Choroid plexus epithelial cell (primary cell): Measurements from ENCODE around the gene KCNMA1.

Source experiments
- DNase-seq: peaks from one replicate; pipeline ENCODE4 v3.0.0-alpha.2; 2010; ENCODE audit warnings: low read depth
- H3K4me3 ChIP-seq: 2 replicates; pipeline ENCODE4 v1.5.1; 2011; ENCODE audit warnings: low read depth, mild to moderate bottlenecking, control low read depth, low read length, moderate library complexity
- TF ChIP-seq, protein P1 (sequence below): conservative IDR thresholded peaks from 2 replicates; pipeline ENCODE4 v1.5.1; 2011; ENCODE audit warnings: low read depth, mild to moderate bottlenecking, control low read depth, inconsistent platforms, low read length, moderate library complexity

KCNMA1 gene

DNA sequence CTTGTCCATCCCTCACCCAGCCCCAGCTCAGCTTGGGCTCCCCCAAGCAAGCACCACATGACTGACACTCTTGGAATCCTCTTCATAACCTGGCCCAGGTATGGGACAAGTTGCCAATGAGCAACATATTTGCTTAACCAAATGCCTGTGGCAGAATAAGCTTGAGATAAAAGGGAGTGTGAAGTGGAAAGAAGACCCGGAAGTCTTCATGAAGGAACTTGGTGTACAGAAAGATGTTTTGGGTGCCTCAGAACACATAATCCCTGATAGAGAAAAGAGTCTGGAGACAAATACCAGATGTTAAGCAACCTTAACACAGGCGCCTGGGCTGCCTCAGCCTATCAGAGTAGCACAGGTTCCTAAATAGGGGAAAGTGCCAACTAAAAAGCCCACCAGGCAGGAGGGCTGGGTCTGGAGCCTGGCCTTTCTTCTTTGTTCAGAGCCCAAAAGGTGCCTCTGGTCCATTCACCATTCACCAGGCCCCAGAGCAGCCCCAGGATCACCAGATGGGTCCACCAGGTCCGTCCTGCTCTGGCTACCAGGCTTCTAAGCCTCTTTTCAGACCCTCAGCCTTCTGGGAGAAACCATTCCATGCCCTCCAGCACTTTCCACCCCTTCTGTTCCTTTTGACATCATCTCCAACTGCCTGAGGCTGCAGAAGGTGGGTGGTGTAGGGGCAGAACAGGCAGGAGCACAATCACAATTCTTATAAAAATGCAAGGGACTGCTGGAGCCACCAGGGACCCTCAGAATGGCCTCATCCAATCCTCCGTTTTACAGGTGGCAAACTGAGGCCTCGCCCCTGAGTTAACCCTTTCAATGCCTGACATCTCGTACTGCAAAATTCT lies 22.6 kb downstream of the KCNMA1 start:
- H3K4me3 ChIP-seq: no peak overlapping the region
- TF ChIP-seq, protein P1, sequence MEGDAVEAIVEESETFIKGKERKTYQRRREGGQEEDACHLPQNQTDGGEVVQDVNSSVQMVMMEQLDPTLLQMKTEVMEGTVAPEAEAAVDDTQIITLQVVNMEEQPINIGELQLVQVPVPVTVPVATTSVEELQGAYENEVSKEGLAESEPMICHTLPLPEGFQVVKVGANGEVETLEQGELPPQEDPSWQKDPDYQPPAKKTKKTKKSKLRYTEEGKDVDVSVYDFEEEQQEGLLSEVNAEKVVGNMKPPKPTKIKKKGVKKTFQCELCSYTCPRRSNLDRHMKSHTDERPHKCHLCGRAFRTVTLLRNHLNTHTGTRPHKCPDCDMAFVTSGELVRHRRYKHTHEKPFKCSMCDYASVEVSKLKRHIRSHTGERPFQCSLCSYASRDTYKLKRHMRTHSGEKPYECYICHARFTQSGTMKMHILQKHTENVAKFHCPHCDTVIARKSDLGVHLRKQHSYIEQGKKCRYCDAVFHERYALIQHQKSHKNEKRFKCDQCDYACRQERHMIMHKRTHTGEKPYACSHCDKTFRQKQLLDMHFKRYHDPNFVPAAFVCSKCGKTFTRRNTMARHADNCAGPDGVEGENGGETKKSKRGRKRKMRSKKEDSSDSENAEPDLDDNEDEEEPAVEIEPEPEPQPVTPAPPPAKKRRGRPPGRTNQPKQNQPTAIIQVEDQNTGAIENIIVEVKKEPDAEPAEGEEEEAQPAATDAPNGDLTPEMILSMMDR: no peak
- no peak for DNase-seq

DNA sequence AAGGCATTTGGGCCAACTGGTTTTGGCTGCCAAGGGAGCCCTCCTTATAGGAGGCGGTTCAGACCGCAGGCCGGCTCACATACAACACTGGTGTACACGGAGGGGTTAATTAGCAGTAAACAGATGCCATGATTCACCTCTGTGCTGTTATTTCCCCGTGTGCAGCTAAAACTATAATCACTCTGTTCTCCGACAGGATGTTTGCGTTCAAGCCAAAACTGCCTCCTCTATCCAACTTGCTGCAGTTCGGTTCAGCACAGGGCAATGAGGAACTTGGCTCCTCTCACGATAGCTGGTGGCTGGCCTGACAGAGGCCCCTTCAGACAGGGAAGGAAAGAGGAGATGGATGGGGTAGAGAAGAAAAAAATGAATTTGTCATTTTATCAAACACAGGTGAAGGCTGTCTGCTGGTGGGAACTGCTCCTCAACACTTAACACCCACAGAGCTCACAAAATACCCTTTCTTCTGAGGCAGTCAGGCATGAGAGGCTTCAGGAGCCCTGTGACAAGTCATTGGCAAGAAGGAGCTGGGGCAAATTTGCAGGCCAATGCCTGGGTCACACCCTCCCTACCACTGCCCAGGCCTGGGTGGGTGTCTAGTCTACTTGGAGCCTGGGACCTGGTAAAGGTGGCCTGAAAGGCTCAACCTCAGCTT lies 24.0 kb downstream of the KCNMA1 start:
- H3K4me3 ChIP-seq: no peak overlapping the region
- TF ChIP-seq, protein P1: no peak
- no peak for DNase-seq

GRCh38 chr10:77611670-77612069 lies 25.9 kb downstream of the KCNMA1 start:
- DNase-seq: no peak
- TF ChIP-seq, protein P1: no peak

GRCh38 chr10:77611221-77611620 lies 26.4 kb downstream of the KCNMA1 start:
- TF ChIP-seq, protein P1: no peak
- H3K4me3 ChIP-seq: no peak overlapping the region
- no peak for DNase-seq

More at GRCh38 chr10:77611670-77612069, 25.9 kb downstream of the KCNMA1 start:
- H3K4me3 ChIP-seq: no peak overlapping the region

- TF ChIP-seq, protein P1: no peak
Measured at GRCh38 chr10:77609781-77610272, 27.8 kb downstream of the KCNMA1 start.

GRCh38 chr10:77608281-77608680 lies 29.3 kb downstream of the KCNMA1 start:
- H3K4me3 ChIP-seq: no peak overlapping the region
- TF ChIP-seq, protein P1: no peak
- no peak for DNase-seq

More at GRCh38 chr10:77609781-77610272, 27.8 kb downstream of the KCNMA1 start:
- no peak overlapping the region for H3K4me3 ChIP-seq
- DNase-seq: peak; percentile 80
